K562 (cell line): ENCODE results near the gene PPIP5K2. TPM values are rescaled to one million over a fixed set of nuclear protein-coding genes. Genes with fewer than 3 reads are reported as not detected.

ENCODE experiments used
- CEBPB ChIP-seq: fragments of 450-650 bp; IDR thresholded peaks from 2 replicates; pipeline ENCODE4 v1.6.1; 2016; ENCODE audit warnings: missing genetic modification characterization, missing compliant biosample characterization
- CHD1 ChIP-seq: fragments of 200-600 bp; sonication (generic); IDR thresholded peaks from one replicate; pipeline ENCODE4 v1.6.1; 2012; ENCODE audit warnings: mild to moderate bottlenecking, moderate library complexity, low read length, inconsistent platforms
- CSDE1 ChIP-seq, 2 experiments: fragments of 450-650 bp; IDR thresholded peaks; 2 replicates each; pipeline ENCODE4 v1.6.1; 2016; ENCODE audit warnings: mild to moderate bottlenecking in 1 of 2
- ETV6 ChIP-seq, 3 experiments: fragments of 150-350 bp in 1 of 3; sonication (generic) in 1 of 3; formaldehyde crosslinking in 1 of 3; IDR thresholded peaks; 2 replicates each; pipeline versions ENCODE4 v1.6.1 to v1.8.0; 2014 to 2022; ENCODE audit warnings: borderline replicate concordance in 2 of 3, low read depth in 2 of 3, antibody characterized with exemption in 1 of 3, low read length in 1 of 3, mild to moderate bottlenecking in 1 of 3, missing genetic modification reagents in 1 of 3
- FOS ChIP-seq: IDR thresholded peaks from 3 replicates; pipeline ENCODE4 v1.6.1; 2011; ENCODE audit not compliant: insufficient read length; ENCODE audit errors: extremely low read depth
- IFI16 ChIP-seq: fragments of 250-450 bp; sonication (Bioruptor Pico); IDR thresholded peaks from 2 replicates; pipeline ENCODE4 v2.1.2; 2022; ENCODE audit warnings: mild to moderate bottlenecking, inconsistent platforms
- NCOA1 ChIP-seq: fragments of 450-650 bp; IDR thresholded peaks from 2 replicates; pipeline ENCODE4 v1.6.1; 2016; ENCODE audit warnings: low read depth
- NFIX ChIP-seq: fragments of 250-450 bp; sonication (Bioruptor Pico); IDR thresholded peaks from 2 replicates; pipeline ENCODE4 v1.4.0; 2020; ENCODE audit warnings: low read depth, mild to moderate bottlenecking, moderate library complexity
- SRF ChIP-seq, 2 experiments: fragments of 250-450, 450-650 bp in 1 of 2; sonication (Bioruptor Pico) in 1 of 2; sonication (generic) in 1 of 2; formaldehyde crosslinking; IDR thresholded peaks; 2 replicates each; pipeline versions ENCODE4 v1.5.0 to v1.5.1; 2020 to 2022; ENCODE audit warnings: mild to moderate bottlenecking in 1 of 2, missing genetic modification reagents in 1 of 2
- STAG1 ChIP-seq: sonication (generic); formaldehyde crosslinking; IDR thresholded peaks from 2 replicates; pipeline ENCODE4 v1.5.0; 2020; ENCODE audit warnings: missing genetic modification reagents, borderline replicate concordance
- TAF7 ChIP-seq: fragments of 450-650 bp; IDR thresholded peaks from 2 replicates; pipeline ENCODE4 v1.6.1; 2016; ENCODE audit warnings: missing genetic modification characterization, missing compliant biosample characterization
- ZNF133 ChIP-seq: fragments of 250-450 bp; sonication (Bioruptor Pico); IDR thresholded peaks from 2 replicates; pipeline ENCODE4 v1.4.0; 2020; ENCODE audit warnings: mild to moderate bottlenecking
- polyA plus RNA-seq, 8 experiments: library from polyadenylated mRNA; depleted of rRNA in 4 of 8; stranded (reverse) in 5 of 8; unstranded in 3 of 8; fragments of >200 nt; fragmentation: Nextera tagmentation in 2 of 8; fragmentation: Illumina TruSeq in 1 of 8; extraction: Ambion mirVana in 2 of 8; extraction: Trizol in 1 of 8; gene quantifications; 2 replicates each; pipeline versions ENCODE4 v1.2.1 to v1.2.3, GENCODE V29; 2011 to 2014; ENCODE audit warnings: inconsistent platforms in 1 of 8, missing spikeins in 1 of 8
- total RNA-seq, 7 experiments: library from RNA; depleted of rRNA in 6 of 7; stranded (reverse); fragments of >200 nt in 6 of 7; fragmentation: Illumina TruSeq in 2 of 7; extraction: Trizol in 2 of 7; gene quantifications; 2 replicates each; pipeline versions ENCODE4 v1.2.1 to v1.2.3, GENCODE V29; 2011 to 2021; ENCODE audit warnings: low replicate concordance in 1 of 7
- TF ChIP-seq, protein P1 (sequence below), 2 experiments: fragments of 450-650 bp; formaldehyde crosslinking in 1 of 2; IDR thresholded peaks; 2 replicates each; pipeline versions ENCODE4 v1.4.0 to v1.6.1; 2014 to 2020; ENCODE audit warnings: mild to moderate bottlenecking in 2 of 2, borderline replicate concordance in 1 of 2, low read depth in 1 of 2
- TF ChIP-seq, protein P2 (sequence below): IDR thresholded peaks from 2 replicates; pipeline ENCODE4 v1.6.1; 2016; ENCODE audit warnings: missing genetic modification characterization, missing compliant biosample characterization
- TF ChIP-seq, protein P3 (sequence below): fragments of 250-450 bp; sonication (Bioruptor Pico); IDR thresholded peaks from 2 replicates; pipeline ENCODE4 v1.8.0; 2022; ENCODE audit warnings: inconsistent platforms, mild to moderate bottlenecking, moderate library complexity, borderline replicate concordance

The PPIP5K2 gene
- total and polyA plus RNA-seq, 9 of the 15 experiments (the other 6 are each of a cell fraction or from before 2014, with no cell fraction given), result 39.4 to 150 (median 99.1) TPM

DNA sequence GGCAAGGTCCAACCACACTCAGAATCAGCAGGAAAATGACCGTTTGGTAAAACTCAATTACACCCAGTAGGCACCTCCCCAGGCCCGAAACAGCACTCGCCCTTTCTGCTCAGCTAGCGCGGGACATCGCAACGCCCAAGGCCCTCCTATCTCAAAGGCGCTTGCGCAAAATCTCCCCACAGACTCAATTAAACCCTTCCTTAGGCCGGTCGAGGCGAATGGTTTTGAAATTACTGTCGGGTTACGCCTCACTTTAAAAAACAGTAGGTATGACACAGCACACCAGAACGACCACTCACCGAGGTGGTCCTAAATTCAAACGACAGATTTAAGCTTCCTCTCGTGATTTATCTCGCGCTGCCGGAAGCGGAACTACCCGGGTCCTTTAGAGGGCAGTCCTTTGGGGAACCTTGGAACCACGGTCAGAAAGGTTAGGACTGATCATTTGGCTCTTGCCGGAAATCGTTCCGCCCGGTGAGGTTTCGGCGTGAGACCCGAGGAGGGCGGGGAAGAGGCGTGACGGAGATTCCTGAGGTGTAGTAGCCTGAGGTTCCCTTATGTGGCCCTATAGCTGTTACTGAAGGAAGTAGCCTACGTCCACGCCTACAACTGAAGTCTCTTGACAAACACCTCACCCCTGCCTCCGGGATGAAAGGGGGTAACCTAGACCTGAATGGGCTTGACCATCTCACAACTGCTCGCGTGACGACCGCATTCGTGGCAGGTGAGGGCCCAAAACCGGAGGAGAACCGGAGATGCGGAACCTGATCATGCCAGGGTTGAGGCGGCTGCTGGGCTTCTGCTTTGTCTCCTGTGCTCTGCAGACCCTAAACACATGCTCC, at the start of gene PPIP5K2, which contains the start of gene GIN1 (continued):
- TF ChIP-seq, protein P1, sequence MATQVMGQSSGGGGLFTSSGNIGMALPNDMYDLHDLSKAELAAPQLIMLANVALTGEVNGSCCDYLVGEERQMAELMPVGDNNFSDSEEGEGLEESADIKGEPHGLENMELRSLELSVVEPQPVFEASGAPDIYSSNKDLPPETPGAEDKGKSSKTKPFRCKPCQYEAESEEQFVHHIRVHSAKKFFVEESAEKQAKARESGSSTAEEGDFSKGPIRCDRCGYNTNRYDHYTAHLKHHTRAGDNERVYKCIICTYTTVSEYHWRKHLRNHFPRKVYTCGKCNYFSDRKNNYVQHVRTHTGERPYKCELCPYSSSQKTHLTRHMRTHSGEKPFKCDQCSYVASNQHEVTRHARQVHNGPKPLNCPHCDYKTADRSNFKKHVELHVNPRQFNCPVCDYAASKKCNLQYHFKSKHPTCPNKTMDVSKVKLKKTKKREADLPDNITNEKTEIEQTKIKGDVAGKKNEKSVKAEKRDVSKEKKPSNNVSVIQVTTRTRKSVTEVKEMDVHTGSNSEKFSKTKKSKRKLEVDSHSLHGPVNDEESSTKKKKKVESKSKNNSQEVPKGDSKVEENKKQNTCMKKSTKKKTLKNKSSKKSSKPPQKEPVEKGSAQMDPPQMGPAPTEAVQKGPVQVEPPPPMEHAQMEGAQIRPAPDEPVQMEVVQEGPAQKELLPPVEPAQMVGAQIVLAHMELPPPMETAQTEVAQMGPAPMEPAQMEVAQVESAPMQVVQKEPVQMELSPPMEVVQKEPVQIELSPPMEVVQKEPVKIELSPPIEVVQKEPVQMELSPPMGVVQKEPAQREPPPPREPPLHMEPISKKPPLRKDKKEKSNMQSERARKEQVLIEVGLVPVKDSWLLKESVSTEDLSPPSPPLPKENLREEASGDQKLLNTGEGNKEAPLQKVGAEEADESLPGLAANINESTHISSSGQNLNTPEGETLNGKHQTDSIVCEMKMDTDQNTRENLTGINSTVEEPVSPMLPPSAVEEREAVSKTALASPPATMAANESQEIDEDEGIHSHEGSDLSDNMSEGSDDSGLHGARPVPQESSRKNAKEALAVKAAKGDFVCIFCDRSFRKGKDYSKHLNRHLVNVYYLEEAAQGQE (IDR thresholded peaks at IDR 0.05; ENCODE audit: borderline replicate concordance), result no peak
- TF ChIP-seq, protein P1 (CRISPR knock-in tag; IDR thresholded peaks at IDR 0.05; ENCODE audit: low read depth), result no peak
- peak; percentile 94 for TF ChIP-seq CEBPB (tag)
- TF ChIP-seq, protein P2, sequence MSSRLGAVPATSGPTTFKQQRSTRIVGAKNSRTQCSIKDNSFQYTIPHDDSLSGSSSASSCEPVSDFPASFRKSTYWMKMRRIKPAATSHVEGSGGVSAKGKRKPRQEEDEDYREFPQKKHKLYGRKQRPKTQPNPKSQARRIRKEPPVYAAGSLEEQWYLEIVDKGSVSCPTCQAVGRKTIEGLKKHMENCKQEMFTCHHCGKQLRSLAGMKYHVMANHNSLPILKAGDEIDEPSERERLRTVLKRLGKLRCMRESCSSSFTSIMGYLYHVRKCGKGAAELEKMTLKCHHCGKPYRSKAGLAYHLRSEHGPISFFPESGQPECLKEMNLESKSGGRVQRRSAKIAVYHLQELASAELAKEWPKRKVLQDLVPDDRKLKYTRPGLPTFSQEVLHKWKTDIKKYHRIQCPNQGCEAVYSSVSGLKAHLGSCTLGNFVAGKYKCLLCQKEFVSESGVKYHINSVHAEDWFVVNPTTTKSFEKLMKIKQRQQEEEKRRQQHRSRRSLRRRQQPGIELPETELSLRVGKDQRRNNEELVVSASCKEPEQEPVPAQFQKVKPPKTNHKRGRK (tag), result no peak
- no peak for TF ChIP-seq CHD1
- peak; percentile 99 for TF ChIP-seq NCOA1
- TF ChIP-seq CSDE1 (IDR thresholded peaks at IDR 0.05), result no peak; a peak in 1 of 4 replicates
- TF ChIP-seq SRF (CRISPR knock-in tag; IDR thresholded peaks at IDR 0.05), result peak in 1 of 2 experiments; percentile 95; a peak in 2 of 4 replicates
- no peak for TF ChIP-seq FOS
- TF ChIP-seq IFI16, result no peak
- TF ChIP-seq, protein P3, sequence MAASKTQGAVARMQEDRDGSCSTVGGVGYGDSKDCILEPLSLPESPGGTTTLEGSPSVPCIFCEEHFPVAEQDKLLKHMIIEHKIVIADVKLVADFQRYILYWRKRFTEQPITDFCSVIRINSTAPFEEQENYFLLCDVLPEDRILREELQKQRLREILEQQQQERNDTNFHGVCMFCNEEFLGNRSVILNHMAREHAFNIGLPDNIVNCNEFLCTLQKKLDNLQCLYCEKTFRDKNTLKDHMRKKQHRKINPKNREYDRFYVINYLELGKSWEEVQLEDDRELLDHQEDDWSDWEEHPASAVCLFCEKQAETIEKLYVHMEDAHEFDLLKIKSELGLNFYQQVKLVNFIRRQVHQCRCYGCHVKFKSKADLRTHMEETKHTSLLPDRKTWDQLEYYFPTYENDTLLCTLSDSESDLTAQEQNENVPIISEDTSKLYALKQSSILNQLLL (CRISPR knock-in tag), result no peak
- no peak; the same call in none of the 2 replicates for TF ChIP-seq TAF7 (tag)
- TF ChIP-seq STAG1, result no peak
- TF ChIP-seq ETV6 (IDR thresholded peaks at IDR 0.05; ENCODE audit: borderline replicate concordance in 1 of 2, low read depth in 2 of 2, low read length in 1 of 2), result no peak; a peak in 1 of 4 replicates
- TF ChIP-seq ETV6 (CRISPR knock-in tag; IDR thresholded peaks at IDR 0.05; ENCODE audit: borderline replicate concordance), result peak; percentile 73; the same call in 1 of the 2 replicates
- TF ChIP-seq ZNF133 (CRISPR knock-in tag), result no peak
- TF ChIP-seq NFIX, result no peak
